Fibroblast of skin of right quadriceps (primary cell): ENCODE measurements around the gene VSIR.

ENCODE experiments used
- DNase-seq: peaks from one replicate; pipeline ENCODE4 v3.0.0-alpha.2; 2013

The VSIR gene

DNA sequence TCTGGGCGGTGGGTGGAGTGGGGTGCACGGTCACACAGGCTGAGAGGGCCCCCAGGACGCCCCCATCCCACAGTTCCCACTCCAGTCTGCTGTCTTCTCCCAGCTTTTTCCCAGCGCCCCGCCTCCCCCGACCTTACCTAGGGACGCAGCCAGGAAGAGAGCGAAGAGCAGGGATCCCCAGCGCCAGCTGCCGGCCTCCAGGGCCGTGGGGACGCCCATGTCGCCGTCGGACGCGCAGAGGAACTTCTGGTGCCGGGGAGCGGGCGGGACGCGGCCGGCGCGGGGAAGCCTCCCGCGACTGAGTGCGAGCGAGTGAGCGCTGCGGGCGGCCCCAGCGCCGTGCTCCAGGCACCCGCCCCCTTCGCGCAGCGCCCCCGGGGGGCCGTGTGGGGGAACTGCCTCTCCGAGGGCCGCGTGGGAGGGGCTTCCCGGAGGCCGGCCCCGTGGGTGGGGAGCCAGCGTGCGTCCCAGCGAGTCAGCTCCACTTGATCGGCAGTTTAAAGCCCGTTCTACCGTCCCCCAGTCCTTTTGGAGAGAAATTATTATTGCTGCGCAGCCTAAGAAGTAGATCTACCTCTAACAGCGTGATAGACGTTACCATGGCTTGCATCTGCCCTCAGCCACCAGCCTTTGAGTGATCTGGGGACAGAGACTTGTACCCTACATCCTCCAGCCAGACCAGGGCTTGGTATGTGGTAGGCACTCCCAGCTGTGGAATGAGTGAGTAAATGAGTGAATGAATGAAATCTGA lies at the start of gene VSIR:
Gene VSIR, minus strand, starts transcription at position 300 of the 751 bp plus-strand sequence. Its CDS starts 81 bp downstream, at position 219.
- peak; percentile 62 for DNase-seq

DNA sequence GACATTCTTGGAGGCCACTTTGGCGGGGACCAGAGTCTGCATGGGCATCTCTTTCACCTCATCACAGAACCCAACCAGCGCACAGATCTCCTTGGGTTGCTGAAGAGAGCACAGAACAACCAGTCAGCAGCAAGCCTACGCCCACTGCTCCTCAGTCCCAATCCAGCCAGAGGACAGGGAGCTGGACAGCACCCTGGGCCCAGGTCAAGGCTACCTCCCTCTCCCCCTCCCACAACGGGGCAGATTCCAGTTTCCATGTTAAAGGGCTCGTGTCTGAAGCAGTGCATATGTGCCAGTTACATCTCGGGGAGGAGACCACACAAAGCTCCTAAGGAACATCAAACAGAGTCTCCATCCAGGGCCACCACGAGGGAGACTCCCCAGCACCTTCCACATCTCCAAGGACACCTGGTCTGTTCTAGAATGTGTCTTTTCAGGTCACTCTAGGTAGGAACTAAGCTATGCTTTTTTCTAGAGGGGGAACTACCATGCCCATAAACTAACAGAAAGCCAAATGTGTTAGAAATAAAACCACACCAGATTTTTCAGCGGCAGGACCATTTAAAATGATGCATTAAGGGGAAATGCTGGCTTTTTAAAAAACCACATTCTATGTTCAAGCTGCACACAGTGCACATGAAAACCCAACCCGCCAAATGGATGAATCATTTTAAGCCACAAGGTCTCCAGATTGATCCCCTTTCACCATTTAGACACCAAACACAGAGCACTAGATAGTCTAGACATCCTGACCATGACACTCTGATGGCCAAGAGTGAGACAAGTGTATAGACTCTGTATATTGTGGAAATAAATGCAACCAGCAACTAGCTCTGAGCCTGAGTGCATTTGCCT lies 48.8 kb upstream of the VSIR start:
- DNase-seq: peak; percentile 67

DNA sequence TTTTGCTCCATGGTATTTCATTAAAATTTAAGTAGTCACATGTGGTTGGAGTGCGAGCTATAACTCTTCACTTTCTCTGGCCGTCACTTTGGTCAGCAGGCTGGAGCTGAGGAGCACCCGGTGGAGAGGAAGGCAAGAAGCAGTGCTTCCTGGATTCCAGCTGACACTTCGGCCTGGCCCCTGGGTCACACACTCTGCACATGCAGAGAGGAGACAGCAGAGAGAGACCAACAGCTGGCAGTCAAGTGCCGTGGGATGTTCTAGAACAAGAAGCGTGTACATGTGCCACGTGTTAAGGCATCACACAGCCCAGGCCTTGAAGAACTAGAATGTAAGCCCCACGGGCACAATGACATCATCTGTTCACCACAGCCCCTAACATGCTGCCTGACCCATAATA lies 47.6 kb upstream of the VSIR start:
- no peak for DNase-seq

DNA sequence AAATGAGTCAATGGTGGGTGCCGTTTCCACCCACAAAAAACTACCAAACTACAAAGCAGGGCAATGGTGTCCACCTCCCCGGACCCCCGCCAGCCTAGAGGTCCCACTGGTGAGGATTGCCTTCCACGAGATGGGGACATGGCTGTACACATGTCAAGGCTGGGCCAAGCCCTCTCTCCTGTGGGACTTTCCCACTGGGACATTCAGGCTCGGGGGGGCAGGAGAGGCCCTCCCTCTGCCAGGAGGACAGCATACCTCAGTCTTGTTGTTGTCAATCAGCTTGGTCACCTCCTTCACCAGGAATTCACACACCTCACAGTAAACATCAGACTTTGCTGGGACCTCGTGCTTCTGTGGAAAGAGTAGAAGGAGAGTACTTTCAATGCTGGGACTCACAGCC lies 46.7 kb upstream of the VSIR start:
- no peak for DNase-seq

DNA sequence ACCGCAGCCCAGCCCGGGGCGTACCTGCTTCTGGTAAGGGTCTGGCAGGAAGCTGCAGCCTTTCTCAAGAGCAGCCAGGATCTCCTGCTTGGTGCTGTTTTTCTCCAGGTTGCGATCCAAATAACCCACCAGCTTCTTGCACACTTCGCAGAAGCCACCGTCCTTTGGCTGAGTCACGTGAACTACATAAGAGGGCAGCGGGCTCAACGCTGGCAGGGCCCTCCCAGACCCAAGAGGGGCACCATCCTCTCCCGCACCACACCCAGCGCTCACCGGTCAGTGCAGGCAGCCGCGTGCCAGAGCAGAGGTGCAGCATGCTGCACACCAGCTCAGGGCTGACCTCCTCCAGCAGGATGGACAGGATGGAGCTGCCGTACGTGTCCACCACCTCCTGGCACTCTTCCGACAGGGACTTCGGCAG lies 46.1 kb upstream of the VSIR start:
- no peak for DNase-seq

DNA sequence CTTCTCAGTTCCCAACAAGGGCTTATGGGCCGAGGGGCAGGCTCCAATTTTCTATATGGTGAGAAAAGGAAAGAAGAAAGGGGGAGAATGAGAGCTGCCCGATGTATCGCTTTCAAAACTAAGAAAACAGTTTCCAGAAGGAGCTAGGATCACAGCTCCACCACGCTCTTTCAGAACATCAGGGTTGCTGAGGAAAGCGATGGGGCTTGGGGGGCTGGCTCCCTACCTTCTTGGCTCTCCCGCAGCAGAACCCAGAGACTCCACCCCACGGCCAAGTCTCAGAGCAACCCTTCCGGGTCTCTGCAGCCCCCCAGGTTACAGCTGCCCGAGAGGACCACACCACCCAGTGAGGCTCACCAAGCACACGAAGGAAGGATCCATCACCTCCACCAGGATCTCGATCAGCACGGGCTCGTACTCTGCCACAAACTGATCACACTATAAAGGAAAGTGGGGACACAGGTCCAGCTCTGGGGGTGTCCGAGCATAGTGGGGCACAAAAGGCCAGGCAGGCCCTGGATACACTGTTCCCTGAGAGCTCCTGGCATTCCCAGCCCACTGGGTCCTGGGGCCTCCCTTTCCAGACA lies 45.4 kb upstream of the VSIR start:
- DNase-seq: no peak

DNA sequence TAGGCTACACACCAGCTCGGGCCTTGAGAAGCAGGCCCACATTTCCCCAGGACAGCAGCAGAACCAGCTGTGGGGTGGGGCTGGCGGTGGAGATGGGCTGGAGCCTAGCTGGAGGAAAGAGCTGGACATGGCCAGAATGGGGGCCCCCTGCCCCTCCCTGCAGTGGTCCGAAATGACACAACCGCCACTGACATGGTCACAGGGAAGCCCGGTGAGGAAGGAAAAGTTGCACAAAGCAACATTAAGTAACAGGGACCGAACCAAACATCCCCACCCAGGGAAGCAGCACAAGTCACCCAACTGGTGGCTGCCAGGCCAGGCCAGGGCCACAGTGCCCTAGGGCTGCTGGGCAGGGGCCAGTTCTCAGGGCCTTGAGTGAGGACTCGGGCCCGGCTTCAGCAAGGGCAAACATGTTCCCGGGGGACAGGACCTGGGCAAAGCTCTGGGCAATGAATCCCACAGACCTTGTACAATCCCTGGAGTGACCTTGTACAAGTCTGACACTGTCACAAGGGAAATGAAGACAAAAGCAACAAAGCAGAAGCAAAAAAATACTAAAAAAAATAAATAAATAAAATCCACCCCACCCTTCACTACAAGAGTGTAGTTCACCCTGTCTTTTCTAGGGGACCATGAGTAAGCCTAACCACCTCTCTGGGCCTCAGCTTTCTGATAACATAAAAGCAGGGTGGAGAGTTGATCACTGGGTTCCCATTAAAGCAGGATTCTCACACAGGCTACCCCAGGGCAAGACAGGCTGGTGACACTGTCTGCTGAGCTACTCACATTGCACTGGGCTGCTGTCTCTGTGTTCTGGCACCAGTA lies 44.7 kb upstream of the VSIR start:
- DNase-seq: no peak

DNA sequence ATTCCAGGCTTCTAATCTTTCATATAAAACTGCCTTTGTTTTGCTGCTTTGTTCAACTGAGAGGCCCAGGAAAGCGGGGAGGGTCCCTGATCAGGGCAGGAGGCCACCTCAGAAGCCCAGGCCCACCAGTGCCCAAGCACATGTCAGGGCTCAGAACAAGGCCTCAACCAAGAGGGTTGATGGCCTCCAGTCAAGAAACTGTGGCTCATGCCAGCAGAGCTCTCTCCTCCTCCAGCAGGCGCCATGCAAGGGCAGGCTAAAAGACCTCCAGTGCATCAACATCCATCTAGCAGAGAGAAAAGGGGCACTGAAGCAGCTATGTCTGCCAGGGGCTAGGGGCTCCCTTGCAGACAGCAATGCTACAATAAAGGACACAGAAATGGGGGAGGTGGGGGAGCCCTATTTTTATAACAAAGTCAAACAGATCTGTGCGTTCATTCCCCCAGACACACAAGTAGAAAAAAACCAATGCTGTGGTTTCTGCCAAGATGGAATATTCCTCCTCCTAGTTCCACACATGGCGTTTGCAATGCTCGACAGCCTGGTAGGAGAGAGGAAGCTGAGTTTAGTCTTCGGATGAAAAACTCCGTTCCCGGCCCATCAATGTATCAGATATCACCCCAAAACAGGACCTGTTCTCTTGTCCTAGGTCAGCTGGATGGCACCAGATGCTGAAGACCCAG lies 43.8 kb upstream of the VSIR start:
- no peak for DNase-seq

DNA sequence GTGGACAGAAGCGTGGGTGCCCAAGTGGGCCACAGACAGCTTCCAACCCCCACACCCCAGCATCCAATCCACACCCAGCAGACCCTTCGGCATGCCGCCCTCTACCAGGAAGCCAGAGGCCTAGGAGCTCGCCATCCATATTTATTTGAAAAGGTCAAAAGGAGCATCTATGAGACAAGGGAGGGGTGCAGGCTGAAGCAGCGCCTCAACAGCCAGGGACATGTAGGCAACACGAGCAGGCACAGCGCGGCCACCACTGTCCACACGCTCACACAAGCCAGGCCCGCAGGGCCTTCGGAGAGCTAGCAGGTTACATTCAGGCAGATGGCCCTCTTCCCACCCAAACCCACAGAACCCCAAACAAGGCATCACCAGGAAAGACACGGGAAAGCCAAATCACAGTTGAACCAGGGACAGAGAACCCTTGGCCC lies 43.1 kb upstream of the VSIR start:
- DNase-seq: no peak

DNA sequence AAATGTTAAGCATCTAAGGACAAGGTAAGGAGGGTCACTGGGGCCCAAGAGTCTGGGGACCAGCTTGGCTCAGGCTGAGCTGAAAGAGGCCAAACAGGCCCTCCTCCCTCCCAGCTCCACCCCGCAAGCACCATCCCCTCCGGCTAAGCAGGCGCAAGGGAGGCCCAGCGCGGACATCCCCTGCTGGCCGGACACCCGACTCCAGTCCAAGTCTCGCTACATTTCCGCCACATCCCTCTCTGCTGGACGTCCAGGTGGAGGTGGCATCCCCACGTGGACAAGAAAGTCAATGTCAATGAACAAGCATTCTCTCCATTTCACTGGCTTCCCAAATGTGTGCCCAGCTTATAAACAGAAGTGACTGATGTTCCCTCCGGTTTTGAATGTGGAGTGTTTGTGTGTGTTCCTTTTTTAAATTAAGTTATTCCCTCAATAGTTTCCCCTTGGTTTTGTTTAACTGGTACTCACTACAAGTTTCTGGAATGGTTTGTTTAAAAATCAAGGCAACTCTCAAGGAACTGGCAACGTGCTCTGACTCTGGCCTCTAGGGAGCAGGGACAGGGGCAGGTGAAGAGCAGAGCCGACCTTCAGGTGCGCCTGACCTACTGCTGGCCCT lies 42.3 kb upstream of the VSIR start:
- no peak for DNase-seq

DNA sequence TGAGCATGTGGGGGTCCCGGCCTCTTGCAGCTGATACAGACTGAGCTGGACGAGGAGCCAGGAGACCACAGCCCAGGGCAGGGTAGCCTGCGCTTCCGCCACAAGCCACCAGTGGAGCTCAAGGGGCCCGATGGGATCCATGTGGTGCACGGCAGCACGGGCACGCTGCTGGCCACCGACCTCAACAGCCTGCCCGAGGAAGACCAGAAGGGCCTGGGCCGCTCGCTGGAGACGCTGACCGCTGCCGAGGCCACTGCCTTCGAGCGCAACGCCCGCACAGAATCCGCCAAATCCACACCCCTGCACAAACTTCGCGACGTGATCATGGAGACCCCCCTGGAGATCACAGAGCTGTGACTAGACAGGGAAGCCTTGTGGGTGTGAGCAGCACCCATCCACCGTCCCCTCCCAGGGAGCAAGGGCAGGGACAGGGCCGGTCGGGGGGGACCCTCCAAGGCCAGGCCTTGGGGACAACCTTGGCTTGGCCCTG lies 41.6 kb upstream of the VSIR start:
- no peak for DNase-seq

DNA sequence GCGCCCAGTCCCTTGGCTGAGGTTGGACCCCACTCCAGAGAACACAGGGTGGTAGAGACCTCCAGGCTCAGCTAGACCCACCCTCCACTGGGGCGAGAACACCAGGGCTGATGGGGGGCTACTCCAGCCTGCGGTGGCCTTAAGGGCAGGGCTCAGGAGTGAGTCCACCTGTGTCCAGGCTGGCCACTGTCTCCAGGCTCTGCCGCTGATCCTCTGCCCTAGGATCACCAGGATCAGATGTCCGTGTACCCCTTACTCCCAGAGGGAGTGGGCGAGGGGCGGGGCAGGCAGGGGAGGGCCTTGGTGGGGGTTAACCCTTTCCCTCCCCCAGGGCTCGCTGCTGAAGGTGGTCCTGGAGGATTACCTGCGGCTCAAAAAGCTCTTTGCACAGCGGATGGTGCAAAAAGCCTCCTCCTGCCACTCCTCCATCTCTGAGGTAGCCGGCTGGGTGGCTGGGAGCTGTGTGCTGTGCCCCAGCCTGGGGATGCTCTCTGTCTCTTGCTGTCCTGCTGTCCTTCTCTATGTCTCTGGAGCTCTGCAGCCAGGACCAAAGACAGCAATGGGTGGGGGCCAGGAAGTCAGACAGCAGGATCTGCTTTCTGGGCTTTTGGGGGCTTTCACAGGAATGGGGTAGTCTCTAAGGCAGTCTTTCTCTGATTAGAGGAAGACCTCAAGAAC lies 39.7 kb upstream of the VSIR start:
- DNase-seq: no peak

DNA sequence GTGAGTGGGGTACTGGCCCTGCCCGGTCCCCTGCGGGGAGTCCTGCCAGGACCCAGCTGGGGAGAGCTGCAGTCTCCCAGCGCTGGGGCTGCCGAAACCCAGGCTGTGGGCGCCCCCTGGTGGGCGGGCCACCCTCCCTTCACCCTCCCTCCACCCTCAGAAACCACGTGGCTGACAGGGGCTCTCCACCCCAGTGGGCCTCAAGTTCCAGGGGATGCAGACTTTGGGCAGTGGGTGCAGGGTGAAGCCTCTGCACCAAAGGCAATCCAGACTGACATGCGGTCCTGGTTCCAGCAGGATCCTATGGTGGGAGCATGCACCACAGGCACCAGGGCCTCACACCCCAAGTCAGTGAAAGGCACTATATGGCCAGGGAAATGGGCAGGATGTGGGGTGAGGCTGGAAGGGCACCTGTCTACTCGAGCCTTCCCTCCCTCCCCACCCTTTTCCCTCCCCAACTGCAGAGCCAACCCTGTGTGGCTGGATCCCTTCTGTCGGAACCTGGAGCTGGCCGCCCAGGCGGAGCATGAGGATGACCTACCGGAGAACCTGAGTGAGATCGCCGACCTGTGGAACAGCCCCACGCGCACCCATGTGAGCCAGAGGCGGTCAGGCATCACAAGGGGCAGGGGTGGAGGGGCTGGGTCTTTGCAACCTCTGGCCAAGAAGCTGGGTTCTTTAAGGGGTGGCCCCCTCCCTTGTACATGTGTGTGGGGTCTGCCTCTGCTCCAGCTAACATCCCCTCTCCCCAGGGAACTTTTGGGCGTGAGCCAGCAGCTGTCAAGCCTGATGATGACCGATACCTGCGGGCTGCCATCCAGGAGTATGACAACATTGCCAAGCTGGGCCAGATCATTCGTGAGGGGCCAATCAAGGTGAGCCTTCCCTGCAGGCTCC lies 38.9 kb upstream of the VSIR start:
- peak; percentile 32 for DNase-seq

DNA sequence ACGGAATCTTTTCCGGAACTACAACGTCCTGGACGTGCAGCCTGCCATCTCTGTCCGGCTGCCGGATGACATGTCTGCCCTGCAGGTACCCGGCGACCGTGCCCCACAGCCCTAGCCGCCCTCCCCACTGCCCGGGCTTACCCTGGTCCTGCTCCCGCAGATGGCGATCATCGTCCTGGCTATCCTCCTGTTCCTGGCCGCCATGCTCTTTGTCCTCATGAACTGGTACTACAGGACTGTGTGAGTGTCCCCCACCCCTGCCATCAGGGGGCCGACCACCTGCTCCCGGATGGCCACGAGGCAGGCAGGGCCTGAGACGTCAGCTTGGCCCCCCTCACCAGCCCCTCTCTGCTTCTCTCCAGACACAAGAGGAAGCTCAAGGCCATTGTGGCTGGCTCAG lies 38.0 kb upstream of the VSIR start:
- DNase-seq: no peak

DNA sequence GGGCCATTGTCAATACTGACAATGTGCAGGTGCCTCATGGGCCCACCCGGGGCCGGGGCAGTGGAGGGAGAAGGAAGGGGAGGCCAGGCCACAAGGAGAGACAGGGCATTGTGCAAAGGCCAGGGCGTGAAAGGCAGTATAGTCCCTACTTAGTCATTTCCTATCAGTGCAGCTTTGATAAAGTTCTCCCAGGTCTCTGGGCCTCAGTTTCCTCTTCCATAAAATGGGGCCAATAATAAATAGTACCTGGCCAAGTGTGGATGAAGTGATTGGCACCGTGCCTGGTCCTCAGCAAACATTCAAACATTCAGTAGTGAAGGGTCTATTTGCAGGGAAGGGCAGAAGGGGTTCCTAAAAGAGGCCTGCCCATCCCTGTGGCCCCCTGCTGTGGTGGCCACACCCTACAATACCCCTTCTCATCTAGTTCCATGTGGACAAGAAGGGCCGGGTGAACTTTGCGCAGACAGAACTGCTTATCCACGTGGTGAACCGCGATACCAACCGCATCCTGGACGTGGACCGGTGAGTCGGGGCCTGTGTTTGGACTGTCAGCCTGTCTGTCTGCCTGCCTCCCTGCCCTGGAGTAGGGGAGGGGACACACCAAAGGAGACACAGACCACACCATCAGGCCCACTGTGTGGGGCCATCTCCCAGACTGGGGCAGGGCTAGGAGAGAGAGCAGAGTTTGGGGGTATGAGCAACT lies 36.9 kb upstream of the VSIR start:
- DNase-seq: no peak

DNA sequence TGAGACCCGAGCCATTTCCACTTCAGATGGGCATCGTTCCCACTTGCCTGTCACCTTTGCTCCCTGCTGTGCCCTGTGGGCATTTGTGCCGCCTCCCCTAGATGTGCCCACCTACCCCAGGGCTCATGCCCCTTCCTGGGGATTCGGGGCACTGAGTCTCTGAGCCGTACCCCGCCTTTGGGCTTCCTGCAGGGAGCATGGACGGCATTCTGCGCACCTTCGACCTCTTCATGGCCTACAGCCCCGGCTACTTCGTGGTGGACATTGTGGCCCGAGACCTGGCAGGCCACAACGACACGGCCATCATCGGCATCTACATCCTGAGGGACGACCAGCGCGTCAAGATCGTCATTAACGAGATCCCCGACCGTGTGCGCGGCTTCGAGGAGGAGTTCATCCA lies 36.3 kb upstream of the VSIR start:
- no peak for DNase-seq

DNA sequence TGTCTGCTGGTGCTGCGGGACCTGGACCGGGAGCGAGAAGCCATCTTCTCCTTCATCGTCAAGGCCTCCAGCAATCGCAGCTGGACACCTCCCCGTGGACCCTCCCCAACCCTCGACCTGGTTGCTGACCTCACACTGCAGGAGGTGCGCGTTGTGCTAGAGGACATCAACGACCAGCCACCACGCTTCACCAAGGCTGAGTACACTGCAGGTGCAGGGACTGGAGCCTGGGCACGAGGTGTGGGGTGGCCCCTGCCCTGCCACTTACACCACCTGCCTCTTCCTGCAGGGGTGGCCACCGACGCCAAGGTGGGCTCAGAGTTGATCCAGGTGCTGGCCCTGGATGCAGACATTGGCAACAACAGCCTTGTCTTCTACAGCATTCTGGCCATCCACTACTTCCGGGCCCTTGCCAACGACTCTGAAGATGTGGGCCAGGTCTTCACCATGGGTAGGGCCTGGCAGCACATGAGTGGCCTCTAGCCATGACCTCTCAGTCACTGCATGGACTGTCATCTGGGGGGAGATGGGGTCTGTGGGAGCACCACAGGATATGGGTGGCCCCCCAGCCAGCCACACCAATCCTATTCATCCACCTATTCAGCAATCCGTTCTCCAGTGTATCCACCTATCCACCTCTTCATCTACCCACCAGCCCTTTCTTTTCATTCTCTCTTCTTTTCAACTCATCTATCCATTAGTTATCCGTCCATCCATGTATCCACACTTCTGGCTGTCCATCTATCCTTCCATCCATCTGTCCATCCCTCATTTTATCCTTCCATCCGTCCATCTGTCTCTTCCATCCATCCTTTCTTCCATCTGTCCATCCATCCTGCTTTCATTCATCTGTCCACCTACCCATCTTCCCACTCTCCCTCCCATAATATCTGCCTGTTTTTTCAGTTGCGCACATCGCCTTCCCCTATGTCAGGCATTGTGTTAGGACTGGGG lies 34.5 kb upstream of the VSIR start:
- DNase-seq: no peak
